K562 (cell line): ENCODE results near the gene SLC25A34. TPM values are rescaled to one million over a fixed set of nuclear protein-coding genes. Genes with fewer than 3 reads are reported as not detected.

Experiments
- ATAC-seq: fragments of 200-7000 bp; cut with Tn5 transposase; 3 replicates; pipeline ENCODE4 v1.9.1; 2020; ENCODE audit warnings: moderate library complexity
- BruUV-seq: library from RNA; stranded (reverse); fragments of 400-500 nt; replicated peaks from 2 replicates; lab custom pipeline; 2021; lab: Mats Ljungman, UMichigan
- CTCF ChIA-PET: fragments of 300-600 bp; formaldehyde crosslinking; extraction: SDS; loops from one replicate; lab custom pipeline; 2021; ENCODE audit warnings: low intra/inter-chr PET ratio; lab: Yijun Ruan, JAX
- POLR2A ChIA-PET: fragments of 300-600, 350-650 bp; sonication (Branson Sonifier 250); formaldehyde crosslinking; extraction: SDS; loops from one replicate; lab custom pipeline; 2021; ENCODE audit warnings: antibody characterized with exemption, inconsistent platforms; lab: Yijun Ruan, JAX
- DNase-seq, 4 experiments: peaks; one replicate each; pipeline versions ENCODE4 v3.0.0 to v3.0.0-alpha.2; 2011 to 2018; ENCODE audit warnings: low spot score in 3 of 4, mixed read lengths in 3 of 4; ENCODE audit errors: extremely low read depth in 1 of 4
- FAIRE-seq: peaks from 2 replicates; lab custom pipeline; 2011; peaks lifted over from hg19 to GRCh38; lab: Jason Lieb, UNC
- H2AFZ ChIP-seq: 2 replicates; pipeline ENCODE4 v1.6.0; 2011; ENCODE audit warnings: low read depth, low read length, control low read depth, inconsistent platforms
- H3K27ac ChIP-seq: fragments of 200-600 bp; 3 replicates; pipeline ENCODE4 v1.8.0; 2011; ENCODE audit warnings: low read depth, mild to moderate bottlenecking, control low read depth, inconsistent platforms, low read length, moderate library complexity, mixed read lengths; ENCODE audit errors: extremely low read depth
- H3K27me3 ChIP-seq, 2 experiments: fragments of 300-600 bp in 1 of 2; 2 replicates in 1 of 2; 3 replicates in 1 of 2; pipeline versions ENCODE4 v1.6.0 to v1.8.0; 2011; ENCODE audit warnings: inconsistent platforms in 2 of 2, low read length in 2 of 2, mild to moderate bottlenecking in 1 of 2, mixed read lengths in 1 of 2, moderate library complexity in 1 of 2; ENCODE audit not compliant: control insufficient read depth in 2 of 2, insufficient read depth in 2 of 2
- H3K36me3 ChIP-seq: fragments of 300-600 bp; 3 replicates; pipeline ENCODE4 v1.8.0; 2011; ENCODE audit warnings: mild to moderate bottlenecking, low read length, inconsistent platforms; ENCODE audit not compliant: control insufficient read depth, insufficient read depth
- H3K4me1 ChIP-seq, 2 experiments: fragments of 200-600 bp in 1 of 2; replicated peaks in 1 of 2; 2 replicates in 1 of 2; 3 replicates in 1 of 2; pipeline versions ENCODE4 v1.5.1 to v1.8.0; 2011; ENCODE audit warnings: inconsistent platforms in 2 of 2, low read length in 2 of 2, mild to moderate bottlenecking in 1 of 2, mixed read lengths in 1 of 2, moderate library complexity in 1 of 2; ENCODE audit not compliant: control insufficient read depth in 2 of 2, insufficient read depth in 2 of 2
- H3K4me2 ChIP-seq: 2 replicates; pipeline ENCODE4 v1.6.1; 2011; ENCODE audit warnings: low read length, control low read depth, inconsistent platforms, mixed read lengths; ENCODE audit not compliant: insufficient read depth
- H3K4me3 ChIP-seq: fragments of 200-600 bp; sonication (generic), shearing (Covaris generic); 2 replicates; pipeline ENCODE4 v1.5.1; 2016; ENCODE audit warnings: control low read depth, inconsistent platforms
- H3K79me2 ChIP-seq: fragments of 200-600 bp; 3 replicates; pipeline ENCODE4 v1.8.0; 2011; ENCODE audit warnings: low read length, inconsistent platforms; ENCODE audit not compliant: control insufficient read depth, insufficient read depth
- H3K9ac ChIP-seq, 2 experiments: 2 replicates each; pipeline versions ENCODE4 v1.6.0 to v1.6.1; 2011; ENCODE audit warnings: low read depth in 2 of 2, low read length in 2 of 2, control low read depth in 1 of 2, inconsistent platforms in 1 of 2, mild to moderate bottlenecking in 1 of 2, mixed read lengths in 1 of 2; ENCODE audit not compliant: insufficient read depth in 1 of 2
- H3K9me1 ChIP-seq: one replicate; pipeline ENCODE4 v1.6.0; 2011; ENCODE audit warnings: inconsistent platforms, mild to moderate bottlenecking, low read length, moderate library complexity; ENCODE audit not compliant: control insufficient read depth, insufficient read depth
- H3K9me3 ChIP-seq: replicated peaks from 2 replicates; pipeline ENCODE4 v1.5.1; 2011; ENCODE audit warnings: low read depth, low read length, inconsistent platforms; ENCODE audit not compliant: control insufficient read depth, insufficient read depth
- H4K20me1 ChIP-seq: replicated peaks from 2 replicates; pipeline ENCODE4 v1.6.1; 2011; ENCODE audit warnings: low read length, inconsistent platforms, mixed read lengths; ENCODE audit not compliant: control insufficient read depth, insufficient read depth
- CTCF ChIP-seq, 3 experiments: IDR thresholded peaks in 2 of 3; conservative IDR thresholded peaks in 1 of 3; 2 replicates each; pipeline ENCODE4 v1.5.1; 2011 to 2012; ENCODE audit warnings: low read length in 3 of 3, mild to moderate bottlenecking in 3 of 3, control low read depth in 2 of 3, improper control_type of control experiment in 1 of 3, inconsistent platforms in 1 of 3, low read depth in 1 of 3, mixed read lengths in 1 of 3, moderate library complexity in 1 of 3; ENCODE audit not compliant: insufficient read depth in 2 of 3
- MXI1 ChIP-seq: IDR thresholded peaks from 2 replicates; pipeline ENCODE4 v1.6.1; 2011; ENCODE audit warnings: low read depth, mild to moderate bottlenecking, improper control_type of control experiment, low read length
- NBN ChIP-seq: fragments of 450-650 bp; IDR thresholded peaks from 2 replicates; pipeline ENCODE4 v1.6.1; 2016; ENCODE audit warnings: low read depth, mild to moderate bottlenecking
- POLR2G ChIP-seq: fragments of 200-400 bp; formaldehyde crosslinking; IDR thresholded peaks from 2 replicates; pipeline ENCODE4 v1.6.1; 2017; ENCODE audit warnings: low read depth, mild to moderate bottlenecking, antibody characterized with exemption, low read length, moderate library complexity
- RAD21 ChIP-seq, 2 experiments: fragments of 250-450 bp in 1 of 2; fragments of 450-650 bp in 1 of 2; sonication (Bioruptor Pico) in 1 of 2; formaldehyde crosslinking in 1 of 2; IDR thresholded peaks in 1 of 2; conservative IDR thresholded peaks in 1 of 2; 2 replicates each; pipeline versions ENCODE4 v1.4.0 to v1.8.0; 2020 to 2022; ENCODE audit warnings: mild to moderate bottlenecking in 2 of 2, moderate library complexity in 1 of 2
- SPI1 ChIP-seq: IDR thresholded peaks from 2 replicates; pipeline ENCODE4 v1.6.1; 2011; ENCODE audit warnings: low read depth, low read length, control low read depth, borderline replicate concordance
- ZNF121 ChIP-seq: sonication (generic); formaldehyde crosslinking; conservative IDR thresholded peaks from 2 replicates; pipeline ENCODE4 v1.8.0; 2022; ENCODE audit warnings: missing genetic modification reagents
- ZNF766 ChIP-seq: fragments of 200-800 bp; sonication (Bioruptor generic); conservative IDR thresholded peaks from 2 replicates; pipeline ENCODE4 v1.6.1; 2016; ENCODE audit warnings: missing genetic modification characterization, missing compliant biosample characterization
- WGBS: fragments of 100-300 bp; shearing (Covaris generic); methylation state at CpG from one replicate; pipeline ENCODE4 v1.1.6; 2016; ENCODE audit warnings: low coverage, mixed read lengths; ENCODE audit not compliant: insufficient coverage; ENCODE audit errors: missing lambda C conversion rate; 5-methylcytosine and 5-hydroxymethylcytosine counted together
- in situ Hi-C: fragments of 300-500 bp; cut with MboI; formaldehyde crosslinking; loops from 4 replicates; pipeline ENCODE4 v1.15.0; 2018; ENCODE audit warnings: inconsistent platforms, mixed read lengths
- intact Hi-C: fragments of 100-400 bp; cut with micrococcal nuclease; formaldehyde crosslinking; loops from 2 replicates; pipeline ENCODE4 v1.14.2; 2022
- polyA plus RNA-seq, 8 experiments: library from polyadenylated mRNA; depleted of rRNA in 4 of 8; stranded (reverse) in 5 of 8; unstranded in 3 of 8; fragments of >200 nt; fragmentation: Nextera tagmentation in 2 of 8; fragmentation: Illumina TruSeq in 1 of 8; extraction: Ambion mirVana in 2 of 8; extraction: Trizol in 1 of 8; gene quantifications; 2 replicates each; pipeline versions ENCODE4 v1.2.1 to v1.2.3, GENCODE V29; 2011 to 2014; ENCODE audit warnings: inconsistent platforms in 1 of 8, missing spikeins in 1 of 8
- total RNA-seq, 7 experiments: library from RNA; depleted of rRNA in 6 of 7; stranded (reverse); fragments of >200 nt in 6 of 7; fragmentation: Illumina TruSeq in 2 of 7; extraction: Trizol in 2 of 7; gene quantifications; 2 replicates each; pipeline versions ENCODE4 v1.2.1 to v1.2.3, GENCODE V29; 2011 to 2021; ENCODE audit warnings: low replicate concordance in 1 of 7
- TF ChIP-seq, protein P1 (sequence below): sonication (generic); formaldehyde crosslinking; IDR thresholded peaks from 2 replicates; pipeline ENCODE4 v1.8.1; 2023; ENCODE audit warnings: mild to moderate bottlenecking, missing genetic modification reagents

Gene SLC25A34
- total and polyA plus RNA-seq, 9 of the 15 experiments (the other 6 are each of a cell fraction or from before 2014, with no cell fraction given) = 0.01 to 0.57 (median 0.16) TPM

GRCh38 chr1:15702722-15703550 is 33.1 kb upstream of the SLC25A34 start:
- H4K20me1 ChIP-seq = peaks cover 7% of the 10 kb centered on the region
- H3K27ac ChIP-seq = no peak overlapping the region
- 56% methylated on average over 18 of the region's 19 CpGs for WGBS
- CTCF ChIA-PET = no interaction called here
- FAIRE-seq (no peak), ATAC-seq (peak; percentile 91), DNase-seq (peak in 2 of 4 experiments; percentile 43 to 45)
- H3K27me3 ChIP-seq = no peaks in the 10 kb centered on the region
- H3K9me1 ChIP-seq = no peaks in the 10 kb centered on the region
- H3K9ac ChIP-seq = peak overlapping the region in 1 of 2 experiments; percentile 6; a peak in 1 of 4 replicates
- H3K4me3 ChIP-seq = no peak overlapping the region
- H3K9me3 ChIP-seq = no peaks in the 10 kb centered on the region
- H3K4me2 ChIP-seq = no peak overlapping the region
- no peak overlapping the region for H2AFZ ChIP-seq
- POLR2A ChIA-PET = interaction anchor here (0.6 to 1.4 kb wide), 2 partner anchors 17 to 287 kb away, joined by 3 to 6 read pairs; no protein-coding TSS in a partner anchor
- H3K36me3 ChIP-seq = peaks cover 25% of the 10 kb centered on the region; the same call in 2 of the 3 replicates
- no TSS peak for BruUV-seq
- peaks cover 0 to 11% of the 10 kb centered on the region in 2 experiments; a peak in 2 of 5 replicates for H3K4me1 ChIP-seq
- TF ChIP-seq CTCF (IDR thresholded peaks at IDR 0.05 in 2 of 3, conservative IDR thresholded peaks at IDR 0.05 in 1 of 3; ENCODE audit: insufficient read depth in 2 of 3, low read depth in 1 of 3, low read length in 3 of 3) (peak; percentile 52 to 57 (median 52); a peak in 5 of 6 replicates), MXI1 (no peak), ZNF766 (CRISPR knock-in tag) (0 out of 2 replicates have a peak, but pooled peaks have one; percentile 31), SPI1 (peak; percentile 57; the same call in 1 of the 2 replicates), ZNF121 (CRISPR knock-in tag) (peak; percentile 97), POLR2G (0 out of 2 replicates have a peak, but pooled peaks have one; percentile 17), NBN (no peak), RAD21 (CRISPR knock-in tag; conservative IDR thresholded peaks at IDR 0.05 in 1 of 2, IDR thresholded peaks at IDR 0.05 in 1 of 2) (peak in 1 of 2 experiments; percentile 58; a peak in 2 of 4 replicates)
- TF ChIP-seq, protein P1, sequence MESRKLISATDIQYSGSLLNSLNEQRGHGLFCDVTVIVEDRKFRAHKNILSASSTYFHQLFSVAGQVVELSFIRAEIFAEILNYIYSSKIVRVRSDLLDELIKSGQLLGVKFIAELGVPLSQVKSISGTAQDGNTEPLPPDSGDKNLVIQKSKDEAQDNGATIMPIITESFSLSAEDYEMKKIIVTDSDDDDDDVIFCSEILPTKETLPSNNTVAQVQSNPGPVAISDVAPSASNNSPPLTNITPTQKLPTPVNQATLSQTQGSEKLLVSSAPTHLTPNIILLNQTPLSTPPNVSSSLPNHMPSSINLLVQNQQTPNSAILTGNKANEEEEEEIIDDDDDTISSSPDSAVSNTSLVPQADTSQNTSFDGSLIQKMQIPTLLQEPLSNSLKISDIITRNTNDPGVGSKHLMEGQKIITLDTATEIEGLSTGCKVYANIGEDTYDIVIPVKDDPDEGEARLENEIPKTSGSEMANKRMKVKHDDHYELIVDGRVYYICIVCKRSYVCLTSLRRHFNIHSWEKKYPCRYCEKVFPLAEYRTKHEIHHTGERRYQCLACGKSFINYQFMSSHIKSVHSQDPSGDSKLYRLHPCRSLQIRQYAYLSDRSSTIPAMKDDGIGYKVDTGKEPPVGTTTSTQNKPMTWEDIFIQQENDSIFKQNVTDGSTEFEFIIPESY = peak; percentile 79
- peaks cover 57% of the 10 kb centered on the region for H3K79me2 ChIP-seq
- in situ Hi-C loops (no loop called here), intact Hi-C loops (no loop called here)
